HG03045 (cell line): ENCODE results near the gene CAGE1.

Source experiments
- ATAC-seq: cut with Tn5 transposase; IDR thresholded peaks from one replicate; pipeline ENCODE4 v1.9.1; 2021; ENCODE audit warnings: mild to moderate bottlenecking, moderate library complexity; ENCODE audit not compliant: unreplicated experiment

CAGE1 gene

DNA sequence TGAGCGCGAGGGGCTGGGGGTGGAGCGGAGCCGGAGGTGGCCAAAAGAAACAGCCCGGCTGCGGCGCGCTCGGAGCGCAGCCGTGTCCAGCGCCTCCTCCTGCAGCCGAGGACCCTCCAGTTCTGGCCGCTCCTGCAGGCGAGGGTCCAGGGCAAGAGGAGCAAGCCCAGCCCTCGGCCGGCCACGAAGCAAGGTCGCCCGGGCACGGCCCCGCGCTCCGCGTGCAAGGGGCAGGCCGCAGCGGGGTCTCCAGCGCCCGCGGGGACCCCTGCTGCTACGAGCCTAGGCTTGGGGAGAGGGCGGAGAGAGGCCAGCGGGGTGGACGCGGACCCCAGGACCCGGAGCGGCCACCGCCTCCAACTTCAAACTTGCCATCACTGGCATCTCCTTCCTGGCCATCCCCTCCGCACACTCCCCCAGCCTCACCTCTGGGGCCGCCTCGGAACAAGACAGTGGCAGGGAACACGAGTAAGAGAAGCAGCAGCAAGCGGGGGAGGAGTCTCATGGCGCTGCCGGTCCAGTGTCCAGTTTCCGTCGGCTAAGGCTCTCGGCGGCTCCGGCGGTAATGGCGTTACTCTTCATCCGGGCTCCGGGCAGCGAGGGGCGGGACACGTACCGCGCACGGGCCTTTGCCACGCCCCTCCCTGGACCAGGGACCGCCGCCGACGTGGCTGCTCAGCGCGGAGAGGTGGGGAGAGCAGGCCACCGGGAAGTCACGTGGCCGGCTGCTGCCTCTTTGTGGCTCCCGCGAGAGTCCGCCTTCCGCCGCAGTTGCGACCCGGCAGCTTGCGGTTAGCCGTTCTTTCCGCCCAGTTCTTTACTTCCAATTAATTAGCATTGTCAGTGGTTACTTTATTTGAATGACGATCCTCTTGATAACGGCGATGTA lies 76.7 kb downstream of the CAGE1 start, which contains the start of gene SSR1:
Gene SSR1 (minus strand): TSS at position 584 of the 889 bp plus-strand sequence. CDS start 79 bp downstream, at position 505.
- peak; percentile 92 for ATAC-seq

DNA sequence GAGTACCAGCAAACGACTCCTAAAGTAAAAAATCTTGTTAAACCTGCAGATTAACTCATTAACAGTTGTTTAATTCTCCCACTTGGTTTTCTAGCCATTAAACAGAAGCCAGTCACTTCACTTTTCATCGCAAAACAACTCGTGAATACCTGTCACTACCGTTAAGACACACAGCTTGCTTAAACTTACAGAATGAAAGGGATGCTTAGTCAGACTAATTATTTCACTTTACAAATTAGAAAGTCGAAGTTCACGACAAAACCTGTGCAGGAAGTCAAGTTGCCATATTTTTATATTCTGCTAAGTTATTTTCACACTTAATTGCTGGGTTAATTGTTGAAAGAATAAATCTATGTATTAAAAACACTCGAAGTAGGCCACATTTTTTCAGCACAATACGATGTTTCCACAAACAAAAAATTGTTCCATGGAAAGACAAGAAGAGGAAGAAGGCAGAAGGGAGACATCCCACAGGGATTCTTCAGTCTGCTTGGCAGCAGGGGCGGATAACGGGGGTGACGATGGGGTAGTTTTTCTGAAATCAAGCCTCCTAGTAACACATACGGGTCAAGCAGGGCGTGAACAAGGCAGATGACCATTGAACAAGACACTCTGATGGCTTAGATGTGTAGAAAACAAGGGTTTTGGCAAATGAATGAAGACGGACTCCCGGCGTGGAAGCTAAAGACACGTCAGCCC lies 77.5 kb downstream of the CAGE1 start:
- ATAC-seq, result peak; percentile 0

DNA sequence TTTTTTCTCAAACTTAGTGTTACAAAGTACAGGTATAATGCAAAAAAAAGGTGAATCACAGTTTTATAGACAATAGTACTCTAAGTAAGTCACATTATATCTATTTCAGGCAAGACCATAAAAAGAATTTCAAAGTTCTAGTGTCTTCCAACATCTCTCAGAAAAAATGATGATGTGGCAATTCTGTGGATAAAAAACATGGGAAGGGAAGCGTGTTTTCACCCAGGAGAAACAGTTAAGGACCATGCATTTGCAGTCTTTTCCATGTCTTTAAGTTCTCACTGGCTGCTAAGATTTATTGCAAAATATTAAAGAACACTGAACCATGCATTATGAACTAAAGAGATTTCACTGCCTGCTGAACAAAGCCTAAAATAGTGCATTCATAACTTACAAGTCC lies 78.4 kb downstream of the CAGE1 start:
- ATAC-seq, result no peak

DNA sequence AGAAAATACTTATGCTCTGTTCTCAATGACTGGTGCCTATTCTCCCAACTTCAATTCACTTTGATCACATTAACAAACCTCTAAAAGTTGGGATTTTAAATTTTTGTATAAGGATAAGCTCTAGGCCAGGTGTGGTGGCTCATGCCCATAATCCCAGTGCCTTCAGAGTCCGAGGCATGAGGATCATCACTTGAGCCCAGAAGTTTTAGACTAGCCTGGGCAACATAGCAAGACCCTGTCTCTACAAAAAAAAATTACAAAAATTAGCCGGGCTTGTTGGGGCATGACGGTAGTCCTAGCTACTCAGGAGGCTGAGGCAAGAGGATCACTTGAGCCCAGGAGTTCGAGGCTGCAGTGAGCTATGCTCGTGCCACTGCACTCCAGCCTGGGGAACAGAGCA lies 80.5 kb downstream of the CAGE1 start:
- no peak for ATAC-seq

DNA sequence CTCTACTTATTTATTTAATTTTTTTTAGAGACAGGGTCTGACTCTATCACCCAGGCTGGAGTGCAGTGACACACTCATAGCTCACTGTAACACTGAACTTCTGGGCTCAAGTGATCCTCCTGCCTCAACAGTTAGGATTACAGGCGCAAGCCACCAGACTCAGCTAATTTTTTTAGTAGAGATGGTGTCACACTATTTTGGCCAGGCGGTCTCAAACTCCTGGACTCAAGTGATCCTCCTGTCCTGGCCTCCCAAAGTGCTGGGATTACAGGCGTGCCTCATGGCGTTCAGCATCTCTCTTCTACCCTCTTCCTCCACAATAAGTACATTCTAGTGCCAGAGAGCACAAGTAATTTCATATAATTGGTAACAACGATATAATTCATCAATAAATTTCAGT lies 82.0 kb downstream of the CAGE1 start:
- no peak for ATAC-seq

DNA sequence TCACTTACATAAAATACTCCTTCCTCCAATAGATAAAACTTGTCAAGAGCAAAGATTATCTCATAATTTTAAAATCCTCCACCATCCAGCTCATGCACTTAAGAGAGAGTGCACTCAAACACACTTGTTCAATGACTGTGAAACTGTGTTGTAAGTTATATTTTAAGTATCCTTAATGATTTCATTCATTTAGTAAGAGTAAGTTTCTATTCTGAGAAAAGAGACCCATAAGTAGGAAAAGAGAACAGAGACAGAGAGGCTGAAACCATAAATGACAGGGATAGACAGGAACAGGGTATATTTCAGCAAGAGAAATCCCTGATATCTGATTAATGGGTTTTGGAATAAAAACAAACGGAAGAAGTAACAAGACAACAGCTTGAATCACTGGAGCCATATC lies 84.7 kb downstream of the CAGE1 start:
- ATAC-seq, result no peak

DNA sequence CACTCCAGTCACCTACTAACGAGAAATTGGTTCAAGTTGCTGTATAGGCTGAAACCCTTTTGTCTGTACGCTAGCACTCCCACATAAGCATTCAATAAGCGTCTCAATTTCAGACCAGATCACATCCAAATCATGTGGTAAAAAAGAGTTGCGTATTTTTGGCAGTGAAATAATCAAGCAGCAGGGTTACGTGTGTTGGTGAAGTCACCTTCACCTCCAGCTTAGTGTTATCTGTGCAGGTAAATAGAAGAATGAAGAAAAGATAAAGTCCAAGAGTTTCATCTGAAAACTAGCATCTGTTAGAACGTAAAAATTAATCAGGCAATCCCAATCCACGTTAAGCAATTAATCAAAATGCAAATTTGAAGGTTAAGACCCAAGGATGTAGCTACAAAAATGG lies 87.8 kb downstream of the CAGE1 start:
- ATAC-seq, result no peak

DNA sequence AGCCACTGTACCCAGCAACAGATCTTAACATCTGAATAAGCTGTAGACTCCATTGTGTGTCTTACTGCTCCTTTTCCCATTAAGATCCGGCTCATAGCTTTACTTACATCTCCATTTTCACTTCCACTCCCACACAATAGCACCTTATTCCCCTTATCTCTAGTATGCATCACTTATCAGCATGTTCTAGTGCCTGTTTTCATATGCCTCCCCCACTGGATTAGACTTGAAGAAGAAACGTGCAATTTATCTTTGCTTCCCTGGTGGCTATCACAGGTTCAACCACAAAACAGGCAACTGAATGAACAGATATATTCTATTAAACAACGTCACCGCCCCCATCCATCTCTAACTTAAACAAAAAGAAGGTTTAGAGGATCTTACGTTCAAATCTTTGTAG lies 88.6 kb downstream of the CAGE1 start:
- ATAC-seq, result no peak

DNA sequence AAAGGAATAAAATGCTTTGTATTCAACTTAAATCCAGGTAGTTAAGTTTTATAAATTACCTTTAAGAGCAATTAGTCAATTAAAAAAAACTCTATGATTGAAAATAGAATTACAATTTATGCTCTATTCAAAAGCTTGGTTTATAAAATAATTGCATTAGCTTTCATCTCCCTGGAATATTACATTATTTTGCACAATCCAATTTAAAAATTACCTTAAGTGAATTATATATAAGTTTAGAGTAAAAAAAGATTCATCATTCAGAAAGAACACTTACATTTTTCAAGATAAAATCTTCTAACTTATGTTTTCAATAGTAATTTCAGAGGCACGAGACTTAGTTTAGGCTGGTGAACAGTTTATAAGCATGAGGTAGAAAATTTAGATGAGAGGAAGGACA lies 91.4 kb downstream of the CAGE1 start:
- ATAC-seq, result no peak

DNA sequence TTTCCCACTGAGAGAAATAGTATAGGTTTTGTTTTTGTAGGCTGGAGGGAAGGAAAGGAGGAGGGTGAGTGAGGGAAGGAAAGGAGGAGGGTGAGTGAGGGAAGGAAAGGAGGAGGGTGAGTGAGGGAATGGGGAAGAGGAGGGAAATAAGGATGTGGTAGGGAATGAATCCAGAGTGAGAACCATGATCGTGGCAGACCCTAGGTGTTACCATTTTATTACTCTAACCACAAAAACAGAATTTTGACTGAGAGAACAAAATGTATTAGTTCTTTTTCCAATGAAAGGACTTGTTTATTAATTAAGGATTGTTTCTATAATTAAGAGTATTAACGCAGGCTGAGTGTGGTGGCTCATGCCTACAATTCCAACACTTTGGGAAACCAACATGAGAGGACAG lies 92.9 kb downstream of the CAGE1 start:
- no peak for ATAC-seq

DNA sequence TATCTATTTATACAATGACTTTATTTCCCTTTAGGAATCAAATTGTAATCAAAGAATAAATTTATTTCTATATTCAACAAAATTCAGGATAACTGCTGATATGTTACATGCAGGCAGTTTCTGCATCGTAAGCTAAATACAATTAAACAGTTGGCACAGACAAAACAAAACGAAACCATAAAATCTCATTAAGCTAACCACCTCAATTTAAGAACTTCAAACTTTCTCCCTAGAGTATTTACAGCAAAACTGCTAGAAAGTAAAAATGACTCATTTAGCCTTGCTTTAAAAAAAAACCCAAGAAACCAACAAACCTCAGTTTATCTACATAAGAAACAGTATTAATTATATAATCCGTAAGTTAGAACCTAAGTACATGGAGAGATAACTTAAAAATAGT lies 93.6 kb downstream of the CAGE1 start:
- no peak for ATAC-seq

DNA sequence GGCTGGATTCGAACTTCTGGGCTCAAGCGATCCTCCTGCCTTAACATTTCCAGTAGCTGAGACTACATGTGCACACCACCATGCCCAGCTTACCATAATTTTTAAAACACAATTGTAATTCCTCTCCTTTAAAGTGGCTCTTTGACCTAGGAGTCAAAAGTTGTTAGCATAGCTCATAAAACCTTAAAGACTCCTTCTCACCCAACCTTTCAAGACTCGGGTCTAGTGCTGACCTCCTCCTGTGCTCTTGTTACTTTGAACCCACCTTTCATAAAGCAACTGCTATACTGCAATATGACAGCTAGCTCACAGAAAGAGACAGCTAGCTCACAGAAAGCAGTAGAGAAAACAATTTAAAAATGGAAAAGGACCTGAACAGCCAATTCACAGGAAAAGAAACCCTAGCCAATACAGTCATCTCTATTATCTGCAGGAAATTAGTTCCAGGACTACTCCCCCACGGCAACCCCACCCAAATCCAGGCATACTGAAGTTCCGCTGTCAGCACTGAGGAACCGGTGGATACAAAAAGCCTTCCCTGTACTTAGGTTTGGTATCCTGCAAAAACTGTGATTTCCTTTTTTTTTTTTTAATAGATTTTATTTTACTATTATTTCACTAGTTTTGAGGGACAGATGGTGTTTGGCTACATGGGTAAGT lies 96.8 kb downstream of the CAGE1 start:
- no peak for ATAC-seq

DNA sequence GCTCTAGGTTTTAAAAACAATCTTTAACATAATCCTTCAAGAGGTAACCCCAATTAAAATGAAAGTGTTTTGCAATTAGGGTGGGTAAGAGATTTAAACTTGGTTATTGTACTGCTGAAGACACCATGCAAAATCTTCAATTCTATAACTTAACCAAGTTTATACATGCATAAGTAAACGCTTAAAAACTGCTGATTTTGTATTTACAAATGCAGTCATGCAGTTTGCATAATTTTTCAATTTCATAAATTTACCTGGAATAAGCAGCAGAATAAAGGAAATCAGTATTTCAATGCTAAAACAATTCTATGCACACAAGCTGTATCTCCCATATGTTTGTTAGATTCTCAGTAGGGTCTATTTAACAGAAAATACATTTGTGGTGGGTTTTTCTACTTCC lies 99.5 kb downstream of the CAGE1 start:
- ATAC-seq, result no peak

DNA sequence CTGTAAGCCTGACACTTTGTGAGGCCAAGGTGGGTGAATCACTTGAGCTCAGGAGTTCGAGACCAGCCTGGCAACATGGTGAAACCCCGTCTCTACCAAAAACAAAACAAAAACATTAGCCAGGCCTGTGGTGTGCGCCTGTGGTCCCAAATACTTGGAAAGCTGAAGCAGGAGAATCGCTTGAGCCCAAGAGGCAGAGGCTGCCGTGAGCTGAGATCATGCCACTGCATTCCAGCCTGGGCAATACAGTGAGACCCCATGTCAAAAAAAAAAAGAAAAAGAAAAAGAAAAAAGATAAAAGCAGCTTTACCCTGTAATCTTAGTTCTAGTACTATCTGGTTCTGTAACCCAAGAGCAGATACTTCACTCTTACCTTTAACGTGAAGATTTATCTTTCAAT lies 104.1 kb downstream of the CAGE1 start:
- ATAC-seq, result no peak

DNA sequence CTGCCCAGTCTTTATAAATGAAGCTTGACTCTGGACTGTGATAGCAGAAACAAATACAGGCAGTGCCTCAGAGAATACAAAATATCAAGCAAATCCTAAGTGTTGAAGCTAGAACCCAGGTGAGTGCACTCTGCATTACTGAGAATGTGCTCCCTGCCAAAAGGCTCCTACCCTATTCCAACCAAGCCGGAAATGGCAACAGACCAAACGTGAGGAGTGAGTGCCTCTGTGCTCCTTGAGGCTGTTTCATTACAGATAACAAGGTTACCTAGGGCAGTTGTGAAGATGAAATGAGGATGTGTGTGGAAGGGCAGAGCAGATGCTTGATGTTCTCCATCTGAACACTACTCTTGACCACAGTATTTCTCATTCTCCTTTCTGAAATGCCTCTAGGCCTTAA lies 105.9 kb downstream of the CAGE1 start:
- no peak for ATAC-seq

DNA sequence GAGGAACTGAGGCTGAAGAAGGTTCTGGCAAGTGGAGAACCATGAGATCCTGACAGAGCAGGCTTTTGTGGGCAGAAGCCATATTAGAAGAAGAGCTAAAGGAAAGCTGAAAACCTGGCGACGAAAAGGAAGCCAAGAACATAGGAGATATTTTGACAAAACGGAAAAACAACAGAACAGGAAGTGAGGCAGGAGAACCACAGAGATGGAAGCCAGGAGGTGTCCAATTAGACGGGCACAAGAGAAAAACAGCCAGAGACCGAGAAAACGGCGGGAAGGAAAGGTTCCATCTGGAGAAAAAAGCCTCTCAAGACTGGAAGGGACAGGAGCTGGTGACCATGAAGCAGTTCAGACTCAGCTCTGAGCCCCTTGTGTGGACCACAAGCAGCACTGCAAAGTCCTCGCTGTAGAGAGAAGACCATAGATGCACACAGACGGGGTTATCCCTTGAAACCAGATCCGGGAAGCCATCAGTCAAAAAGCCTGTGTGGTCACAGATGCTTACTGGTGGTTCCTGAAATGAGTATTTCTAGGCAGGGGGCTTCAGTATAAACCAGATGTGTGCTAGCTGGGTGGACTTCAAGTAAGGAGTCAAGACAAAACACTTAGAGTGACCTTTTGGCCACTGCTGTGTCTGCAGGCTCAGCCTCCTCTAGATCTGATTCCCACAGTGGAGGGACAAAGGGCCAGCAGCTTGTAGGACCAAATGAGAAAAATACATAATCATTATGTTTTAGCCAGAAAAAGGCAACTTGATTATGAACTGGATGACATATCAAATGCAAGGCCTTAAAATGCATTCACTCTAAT lies 107.2 kb downstream of the CAGE1 start:
- no peak for ATAC-seq
